Activated CD4-positive, alpha-beta memory T cell treated with anti-CD3 and anti-CD28 coated beads, Interleukin-2, amount 10 ng/mL, durations not matched to agents 7 days and 5 days (primary cell): ENCODE results near the gene FOXE3. TPM values are rescaled to one million over a fixed set of nuclear protein-coding genes. Genes with fewer than 3 reads are reported as not detected.

Source experiments
- CTCF ChIA-PET: fragments of 350-600 bp; sonication (Branson Sonifier 250); formaldehyde crosslinking; loops from one replicate; lab custom pipeline; 2021; ENCODE audit warnings: antibody characterized with exemption, inconsistent platforms; lab: Charles Lee
- POLR2A ChIA-PET: fragments of 350-600 bp; sonication (Branson Sonifier 250); formaldehyde crosslinking; loops from one replicate; lab custom pipeline; 2021; ENCODE audit warnings: antibody characterized with exemption; lab: Charles Lee
- DNase-seq: peaks from one replicate; pipeline ENCODE4 v3.0.0-alpha.2; 2020
- H3K27ac Mint-ChIP-seq: one replicate; pipeline ENCODE4 v1.8.0; 2021; ENCODE audit warnings: mild to moderate bottlenecking, mixed read lengths
- H3K27me3 Mint-ChIP-seq: one replicate; pipeline ENCODE4 v1.8.0; 2021; ENCODE audit warnings: mixed read lengths
- H3K36me3 Mint-ChIP-seq: one replicate; pipeline ENCODE4 v1.8.0; 2021; ENCODE audit warnings: low read depth, mixed read lengths
- H3K4me1 Mint-ChIP-seq: one replicate; pipeline ENCODE4 v1.8.0; 2021; ENCODE audit warnings: mixed read lengths
- H3K4me3 Mint-ChIP-seq: one replicate; pipeline ENCODE4 v1.8.0; 2021; ENCODE audit warnings: mild to moderate bottlenecking, mixed read lengths
- H3K9me3 Mint-ChIP-seq: one replicate; pipeline ENCODE4 v1.8.0; 2021; ENCODE audit warnings: mixed read lengths
- total RNA-seq, 2 experiments: library from RNA; stranded (reverse); gene quantifications; one replicate each; pipeline ENCODE4 v1.2.3, GENCODE V29; 2021

Gene FOXE3
- total RNA-seq, 2 experiments from 2014 or later: not detected

DNA sequence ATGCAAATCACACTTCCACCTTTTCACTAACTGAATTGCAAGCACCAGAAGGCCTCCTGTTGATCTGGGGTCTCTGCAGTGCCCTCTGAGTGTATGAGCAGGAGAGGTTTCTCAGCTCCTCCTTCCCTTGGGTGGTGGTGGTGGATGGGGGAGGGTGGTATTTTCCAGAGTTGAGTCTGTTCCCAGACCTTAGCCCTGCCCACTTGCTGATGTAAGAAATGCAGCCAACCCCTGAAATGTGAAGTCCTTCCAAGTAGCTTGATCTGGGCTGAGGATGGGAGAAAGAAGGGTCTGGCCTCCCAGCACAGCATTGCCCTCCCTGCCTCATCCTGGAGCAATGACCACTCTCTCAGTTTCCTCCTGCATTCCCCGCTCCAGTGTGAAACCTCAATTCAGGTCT lies 15.4 kb downstream of the FOXE3 start:
- CTCF ChIA-PET: interaction anchor here (0.8 to 2.5 kb wide), 6 partner anchors 10 to 294 kb away, joined by 3 to 9 read pairs (median 7); no protein-coding TSS in a partner anchor
- POLR2A ChIA-PET: no interaction called here
- H3K4me1 Mint-ChIP-seq: peaks cover 47% of the 10 kb centered on the region
- H3K4me3 Mint-ChIP-seq: no peak overlapping the region
- no peaks in the 10 kb centered on the region for H3K9me3 Mint-ChIP-seq
- H3K36me3 Mint-ChIP-seq: peaks cover 41% of the 10 kb centered on the region
- no peak overlapping the region for H3K27ac Mint-ChIP-seq
- no peaks in the 10 kb centered on the region for H3K27me3 Mint-ChIP-seq
- DNase-seq: no peak

DNA sequence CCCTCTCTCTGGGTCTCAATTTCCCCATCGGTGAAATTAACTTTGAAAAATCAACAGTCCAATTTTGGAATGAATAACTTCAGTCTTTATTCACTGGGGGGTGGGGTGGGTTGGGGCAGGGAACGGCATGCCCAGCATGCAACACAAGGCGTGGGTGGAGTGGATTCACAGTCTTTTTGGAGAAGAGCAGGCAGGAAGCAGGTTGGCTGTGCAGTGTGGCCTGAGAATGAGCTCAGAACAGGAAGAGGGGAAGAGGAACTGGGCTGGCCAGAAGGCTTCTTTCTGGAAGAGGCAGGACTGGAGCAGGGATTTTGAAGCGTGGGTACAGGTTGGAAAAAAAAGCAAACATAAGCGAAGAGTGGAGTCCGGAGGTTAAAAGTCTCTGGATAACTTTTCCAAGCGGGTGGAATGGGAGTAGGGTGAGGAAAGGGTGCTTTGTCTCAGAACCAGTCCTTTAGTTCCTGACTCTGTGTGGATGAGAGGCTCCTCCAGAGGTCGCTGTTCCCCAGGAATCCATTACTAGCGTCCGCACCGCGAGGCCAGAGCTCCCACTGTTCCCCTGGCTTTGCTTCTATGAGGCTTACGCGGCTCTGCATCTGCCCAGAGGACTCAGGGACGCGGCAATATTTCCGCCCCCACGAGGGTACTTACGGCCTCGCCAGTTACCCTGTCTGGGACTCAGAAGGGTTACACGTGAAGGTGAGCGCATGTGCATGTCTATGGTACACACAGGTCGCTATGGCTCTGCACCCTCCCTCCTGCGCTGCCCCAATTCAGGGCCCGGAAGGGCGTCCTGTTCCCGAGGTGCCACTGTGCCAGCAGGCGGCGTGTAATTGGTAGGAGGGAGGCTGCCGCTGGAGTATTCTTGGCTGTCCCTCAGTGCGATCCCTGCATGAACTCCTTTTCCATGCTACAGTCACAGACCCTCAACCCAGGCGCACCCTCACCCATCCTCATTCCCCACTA lies 16.3 kb downstream of the FOXE3 start:
- peak; percentile 67 for DNase-seq
- ChIA-PET CTCF (interaction anchor here (0.8 to 7.5 kb wide), 8 partner anchors 9 to 294 kb away, joined by 3 to 91 read pairs (median 7); no protein-coding TSS in a partner anchor), POLR2A (no interaction called here)
- peaks cover 45% of the 10 kb centered on the region for H3K36me3 Mint-ChIP-seq
- no peak overlapping the region for H3K27ac Mint-ChIP-seq
- peaks cover 47% of the 10 kb centered on the region for H3K4me1 Mint-ChIP-seq
- no peaks in the 10 kb centered on the region for H3K9me3 Mint-ChIP-seq
- H3K4me3 Mint-ChIP-seq: no peak overlapping the region
- H3K27me3 Mint-ChIP-seq: no peaks in the 10 kb centered on the region

DNA sequence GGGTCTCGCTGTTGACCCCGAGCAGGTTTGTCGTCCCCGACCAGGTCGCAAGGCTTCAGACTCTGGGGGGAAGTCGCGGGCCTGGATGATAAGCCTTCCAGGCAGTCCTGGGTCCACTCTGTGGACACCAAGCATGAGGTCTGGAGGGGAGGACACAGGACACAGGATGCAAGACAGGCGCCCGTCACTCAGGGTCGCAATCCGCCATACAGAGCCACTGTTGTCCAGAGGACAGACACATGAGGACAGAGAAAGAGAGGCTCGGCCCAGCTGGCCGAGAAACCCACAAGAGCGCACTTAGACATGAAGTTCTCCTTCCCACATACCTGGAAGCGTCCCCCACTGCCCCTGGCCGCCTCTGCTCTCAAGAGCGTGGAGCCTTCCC lies 16.9 kb downstream of the FOXE3 start:
- POLR2A ChIA-PET: no interaction called here
- Mint-ChIP-seq H3K27ac (no peak overlapping the region), H3K4me1 (peaks cover 47% of the 10 kb centered on the region), H3K36me3 (peaks cover 45% of the 10 kb centered on the region), H3K27me3 (no peaks in the 10 kb centered on the region), H3K9me3 (no peaks in the 10 kb centered on the region), H3K4me3 (no peak overlapping the region)
- no peak for DNase-seq
- CTCF ChIA-PET: interaction anchor here (1.0 to 7.5 kb wide), 6 partner anchors 9 to 293 kb away, joined by 3 to 91 read pairs (median 8); no protein-coding TSS in a partner anchor

DNA sequence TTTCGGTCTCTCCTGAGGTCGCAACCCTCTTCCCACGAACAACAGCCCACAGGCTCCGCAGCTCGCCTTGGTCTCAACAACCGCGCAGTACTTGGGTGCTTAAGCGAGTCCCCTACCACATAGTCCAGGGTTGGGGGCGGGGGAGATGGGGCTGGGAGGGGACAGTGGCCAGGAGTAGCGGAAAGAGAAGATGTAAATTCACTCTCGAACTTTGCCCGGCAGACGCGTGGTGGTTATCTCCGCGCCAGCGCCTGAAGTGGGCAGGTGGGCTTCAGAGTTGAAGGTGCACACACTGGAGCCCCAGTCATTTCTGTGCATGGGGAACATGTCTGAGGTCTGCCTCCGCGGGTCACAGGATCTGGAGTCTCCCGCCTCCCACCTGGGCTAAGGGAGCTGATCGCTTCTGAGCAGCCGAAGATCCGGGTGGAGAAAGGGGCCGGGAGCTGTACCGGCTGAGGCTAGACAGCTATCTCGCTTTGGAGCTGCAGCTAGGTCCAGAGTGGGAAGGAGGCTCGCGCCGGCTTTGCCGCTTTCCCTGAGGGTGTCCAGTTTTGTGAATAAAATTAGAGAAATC lies 17.5 kb downstream of the FOXE3 start:
- POLR2A ChIA-PET: no interaction called here
- DNase-seq: no peak
- no peak overlapping the region for H3K4me3 Mint-ChIP-seq

DNA sequence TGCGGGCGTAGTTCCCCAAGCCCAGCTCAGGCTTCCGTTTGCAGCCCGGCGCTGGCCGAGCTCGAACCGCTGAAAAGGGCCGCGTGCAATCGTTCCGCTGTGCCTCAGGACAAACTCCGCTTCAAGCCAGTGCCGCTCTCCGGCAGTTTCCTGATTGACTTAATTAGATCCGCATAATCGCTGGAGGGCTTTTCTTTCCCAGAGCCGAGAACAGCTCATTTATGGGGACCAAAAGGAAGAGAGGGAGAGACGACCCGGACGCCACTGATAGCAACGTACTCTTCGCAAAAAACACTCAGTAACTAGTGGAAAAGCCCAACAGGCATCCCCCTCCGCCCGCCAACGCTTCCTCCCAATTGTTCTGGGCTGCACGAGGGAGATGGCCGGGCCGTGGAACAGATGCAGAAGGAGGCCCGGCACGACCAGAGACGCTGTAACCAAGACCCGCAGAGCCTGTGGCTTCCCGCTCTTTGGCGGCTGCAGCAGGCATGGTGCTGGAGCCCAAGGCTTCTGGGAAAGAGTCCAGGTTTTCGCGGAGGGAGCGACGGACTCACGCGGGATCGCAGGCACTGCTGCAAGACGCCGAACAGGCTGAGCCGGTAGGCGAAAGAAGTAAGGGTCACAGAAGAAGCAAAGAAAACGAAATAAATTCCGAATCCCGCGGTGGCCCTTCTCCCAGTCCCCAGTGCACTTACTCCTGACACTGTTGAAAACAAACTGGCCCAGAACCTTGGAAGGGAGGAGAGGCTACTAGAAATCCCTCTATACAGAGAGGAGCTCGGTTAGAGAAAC lies 18.2 kb downstream of the FOXE3 start:
- no peaks in the 10 kb centered on the region for H3K9me3 Mint-ChIP-seq
- ChIA-PET POLR2A (no interaction called here), CTCF (interaction anchor here (0.7 to 7.5 kb wide), 5 partner anchors 9 to 293 kb away, joined by 3 to 91 read pairs (median 12); no protein-coding TSS in a partner anchor)
- no peak for DNase-seq
- H3K4me3 Mint-ChIP-seq: no peak overlapping the region
- H3K27me3 Mint-ChIP-seq: peaks cover 3% of the 10 kb centered on the region
- no peak overlapping the region for H3K27ac Mint-ChIP-seq
- H3K4me1 Mint-ChIP-seq: peaks cover 48% of the 10 kb centered on the region
- H3K36me3 Mint-ChIP-seq: peaks cover 45% of the 10 kb centered on the region

More for the DNA sequence above, 17.5 kb downstream of the FOXE3 start:
- Mint-ChIP-seq H3K27ac (no peak overlapping the region), H3K4me1 (peaks cover 48% of the 10 kb centered on the region), H3K36me3 (peaks cover 45% of the 10 kb centered on the region), H3K9me3 (no peaks in the 10 kb centered on the region), H3K27me3 (peaks cover 2% of the 10 kb centered on the region)
- CTCF ChIA-PET: interaction anchor here (0.7 to 7.5 kb wide), 6 partner anchors 8 to 292 kb away, joined by 3 to 91 read pairs (median 6); no protein-coding TSS in a partner anchor

DNA sequence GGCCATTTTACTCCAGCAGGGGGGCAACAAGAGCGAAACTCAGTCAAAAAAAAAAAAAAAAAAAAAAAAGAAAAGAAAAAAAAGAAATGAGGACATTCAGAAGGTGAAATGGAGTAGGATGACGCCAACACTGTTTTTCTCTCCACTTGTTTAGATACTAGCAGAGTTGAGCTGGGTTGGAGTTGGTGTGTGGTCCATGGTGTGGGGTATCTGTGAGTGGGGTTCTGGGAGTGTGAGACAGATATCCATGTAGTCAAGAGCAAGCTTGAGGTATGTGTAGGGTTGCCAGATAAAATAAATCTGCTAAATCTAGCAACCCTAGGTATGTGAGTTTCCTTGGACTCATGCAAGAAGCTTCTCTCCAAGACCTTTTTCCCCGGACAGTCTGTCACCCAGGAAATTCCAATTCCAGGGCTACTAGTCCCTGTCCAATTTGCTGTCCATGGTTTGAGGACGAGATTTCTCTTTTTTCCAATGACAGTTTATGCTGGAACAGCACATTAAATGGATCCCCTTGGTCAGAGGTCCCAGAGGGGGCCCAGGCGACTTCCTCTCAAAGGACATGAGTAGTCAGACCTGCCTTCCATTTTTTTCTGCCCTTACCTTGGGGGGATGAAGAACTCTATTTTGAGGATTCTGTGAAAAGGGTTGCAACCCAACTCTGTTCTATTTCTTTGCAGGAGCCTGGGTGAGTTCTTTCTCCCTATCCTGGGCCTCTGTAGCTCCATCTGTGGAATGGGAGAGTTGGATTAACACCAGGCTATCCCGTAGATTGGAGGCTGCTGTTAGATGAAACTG lies 19.6 kb downstream of the FOXE3 start:
- Mint-ChIP-seq H3K9me3 (no peaks in the 10 kb centered on the region), H3K36me3 (peaks cover 45% of the 10 kb centered on the region), H3K4me3 (peak overlapping the region; percentile 93), H3K4me1 (peaks cover 48% of the 10 kb centered on the region), H3K27me3 (peaks cover 3% of the 10 kb centered on the region), H3K27ac (no peak overlapping the region)
- no peak for DNase-seq
- ChIA-PET POLR2A (interaction anchor here (0.6 to 3.2 kb wide), 5 partner anchors 13 to 275 kb away, joined by 3 to 22 read pairs (median 4); partner anchors contain the start of genes CMPK1 and STIL), CTCF (interaction anchor here (0.6 to 7.5 kb wide), 21 partner anchors 9 to 291 kb away, joined by 3 to 91 read pairs (median 4); partner anchors contain the start of genes CMPK1 and STIL)

DNA sequence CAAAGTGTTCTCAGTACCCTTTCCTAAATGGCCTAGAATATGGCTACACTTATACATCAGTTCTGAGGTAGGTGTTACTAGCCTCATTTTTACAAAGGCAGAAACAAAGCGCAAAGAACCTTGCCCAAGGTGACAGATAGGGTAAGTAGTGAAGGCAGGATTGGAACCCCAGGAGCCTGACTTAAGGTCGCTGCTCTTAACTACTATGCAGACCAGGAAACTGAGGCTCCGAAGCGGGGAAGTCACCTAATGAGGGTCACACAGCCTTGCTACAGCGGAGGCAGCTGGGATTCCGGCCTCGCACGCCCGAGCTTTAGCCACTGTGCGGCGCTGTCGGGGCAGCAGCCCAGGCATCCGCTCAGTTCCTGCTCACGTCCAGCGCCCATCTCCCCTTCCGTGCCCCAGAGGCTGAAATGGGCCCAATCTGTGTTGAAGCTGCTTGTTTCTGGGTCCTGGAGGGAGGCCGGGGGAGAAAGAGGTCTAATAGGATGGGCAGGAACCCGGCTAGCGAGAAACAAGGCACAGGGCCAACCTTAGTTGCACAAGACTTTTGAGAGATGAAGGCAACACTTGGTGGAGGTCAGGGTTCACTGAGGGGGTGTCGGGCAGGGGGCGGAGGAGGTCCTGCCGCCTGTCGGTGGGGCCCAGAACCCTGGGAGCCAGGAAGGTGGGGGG lies 20.4 kb downstream of the FOXE3 start:
- H3K27me3 Mint-ChIP-seq: peaks cover 3% of the 10 kb centered on the region
- POLR2A ChIA-PET: interaction anchor here (0.6 to 3.2 kb wide), 5 partner anchors 12 to 274 kb away, joined by 3 to 22 read pairs (median 4); partner anchors contain the start of genes CMPK1 and STIL

DNA sequence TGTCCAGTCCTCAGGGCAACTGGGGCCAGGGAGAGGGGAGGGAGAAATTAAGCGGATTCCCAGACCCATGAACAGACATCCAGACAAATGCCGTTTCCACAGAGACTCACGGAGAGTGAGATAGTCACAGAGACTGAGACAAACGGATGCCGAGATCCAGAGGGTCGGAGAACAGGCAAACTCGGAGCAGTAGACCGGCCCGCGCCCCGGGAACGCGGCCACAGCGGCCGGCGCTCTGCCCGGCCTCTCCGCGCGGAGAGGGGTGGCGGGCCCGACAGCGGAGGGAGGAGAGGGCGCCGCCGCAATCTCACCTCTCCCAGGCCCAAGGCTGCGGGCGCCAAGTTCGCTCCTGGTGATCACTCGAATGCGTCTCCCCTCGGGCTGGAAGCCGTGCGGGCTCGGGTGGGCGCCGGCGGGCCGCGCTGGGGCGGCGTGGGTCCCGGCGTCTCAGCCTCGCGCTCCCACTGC lies 20.9 kb downstream of the FOXE3 start:
- H3K9me3 Mint-ChIP-seq: no peaks in the 10 kb centered on the region
- peak overlapping the region; percentile 85 for H3K27ac Mint-ChIP-seq
- ChIA-PET CTCF (interaction anchor here (0.5 to 7.5 kb wide), 59 partner anchors 8 to 318 kb away, joined by 3 to 91 read pairs (median 4); partner anchors contain the start of genes CMPK1 and STIL), POLR2A (interaction anchor here (0.9 to 3.2 kb wide), 6 partner anchors 12 to 625 kb away, joined by 3 to 22 read pairs (median 10); partner anchors contain the start of genes CMPK1 and STIL)
- H3K27me3 Mint-ChIP-seq: peaks cover 3% of the 10 kb centered on the region
- DNase-seq: no peak
- H3K36me3 Mint-ChIP-seq: peaks cover 42% of the 10 kb centered on the region
- peaks cover 37% of the 10 kb centered on the region for H3K4me1 Mint-ChIP-seq
- H3K4me3 Mint-ChIP-seq: peak overlapping the region; percentile 93

More for the DNA sequence above, 20.4 kb downstream of the FOXE3 start:
- peak overlapping the region; percentile 93 for H3K4me3 Mint-ChIP-seq
- peaks cover 43% of the 10 kb centered on the region for H3K4me1 Mint-ChIP-seq
- peak; percentile 85 for DNase-seq
- CTCF ChIA-PET: interaction anchor here (0.5 to 7.5 kb wide), 23 partner anchors 8 to 291 kb away, joined by 3 to 91 read pairs (median 4); partner anchors contain the start of genes CMPK1 and STIL
- H3K27ac Mint-ChIP-seq: peak overlapping the region; percentile 85
- H3K36me3 Mint-ChIP-seq: peaks cover 42% of the 10 kb centered on the region
- H3K9me3 Mint-ChIP-seq: no peaks in the 10 kb centered on the region

DNA sequence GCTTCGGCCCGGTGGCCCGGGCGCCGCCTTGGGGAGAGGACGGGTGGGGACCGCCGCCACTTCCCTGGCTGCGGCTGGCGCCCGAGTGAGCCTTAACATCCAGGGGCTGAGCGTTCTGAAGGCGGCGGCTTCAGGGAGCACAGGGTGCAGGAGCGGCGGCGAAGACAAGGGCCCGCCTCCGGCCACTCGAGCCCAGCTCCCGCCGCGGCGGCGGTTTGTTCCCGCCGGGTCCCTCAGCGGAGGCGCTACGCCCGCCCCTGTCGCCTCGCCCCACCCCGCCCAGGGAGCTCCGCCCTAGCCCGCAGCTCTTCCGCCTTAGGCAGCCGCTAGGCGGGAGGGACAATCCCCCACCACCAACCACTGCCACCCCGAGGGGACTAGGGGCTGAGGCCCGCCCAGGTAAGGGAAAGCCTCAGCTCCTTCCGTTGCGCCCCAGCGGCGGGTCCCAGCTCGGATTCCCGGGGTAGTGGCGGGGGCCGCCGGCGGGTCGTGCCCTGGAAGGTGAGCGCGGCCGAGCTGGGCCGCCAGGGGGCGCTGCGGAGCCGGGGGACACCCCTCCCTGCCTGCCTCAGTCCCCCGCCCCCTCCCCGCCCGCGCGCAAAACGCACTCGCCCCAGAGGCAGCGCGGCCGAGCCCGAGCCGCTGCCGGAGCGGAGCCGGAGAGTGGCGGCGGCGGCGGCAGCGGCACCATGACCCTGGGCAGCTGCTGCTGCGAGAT lies 21.5 kb downstream of the FOXE3 start, which contains the start of gene FOXD2:
Gene FOXD2, plus strand, starts transcription at position 598 of the 718 bp plus-strand sequence. Its CDS starts 92 bp downstream, at position 690.
- ChIA-PET CTCF (interaction anchor here (0.6 to 7.5 kb wide), 56 partner anchors 8 to 1135 kb away, joined by 3 to 91 read pairs (median 4); partner anchors contain the start of genes CMPK1 and STIL), POLR2A (interaction anchor here (0.9 to 3.2 kb wide), 6 partner anchors 11 to 626 kb away, joined by 3 to 22 read pairs (median 10); partner anchors contain the start of genes CMPK1 and STIL)
- DNase-seq: peak; percentile 91
- peaks cover 31% of the 10 kb centered on the region for H3K4me1 Mint-ChIP-seq
- H3K27me3 Mint-ChIP-seq: peaks cover 3% of the 10 kb centered on the region
- H3K4me3 Mint-ChIP-seq: peak within 1 kb of the TSS; percentile 93
- H3K36me3 Mint-ChIP-seq: peaks cover 37% of the 10 kb centered on the region
- H3K9me3 Mint-ChIP-seq: no peaks in the 10 kb centered on the region
- H3K27ac Mint-ChIP-seq: peak within 1 kb of the TSS; percentile 85
